GM19328 (cell line): ENCODE data around the gene TGFB1.
"Not testable (repeated sequence)": the region's sequence is repeated elsewhere in the genome, so short reads cannot be mapped to it uniquely, and the experiment has no call there.

Source experiments
- ATAC-seq: cut with Tn5 transposase; IDR thresholded peaks from one replicate; pipeline ENCODE4 v1.9.1; 2021; ENCODE audit warnings: mild to moderate bottlenecking, moderate library complexity; ENCODE audit not compliant: unreplicated experiment

Gene TGFB1

DNA sequence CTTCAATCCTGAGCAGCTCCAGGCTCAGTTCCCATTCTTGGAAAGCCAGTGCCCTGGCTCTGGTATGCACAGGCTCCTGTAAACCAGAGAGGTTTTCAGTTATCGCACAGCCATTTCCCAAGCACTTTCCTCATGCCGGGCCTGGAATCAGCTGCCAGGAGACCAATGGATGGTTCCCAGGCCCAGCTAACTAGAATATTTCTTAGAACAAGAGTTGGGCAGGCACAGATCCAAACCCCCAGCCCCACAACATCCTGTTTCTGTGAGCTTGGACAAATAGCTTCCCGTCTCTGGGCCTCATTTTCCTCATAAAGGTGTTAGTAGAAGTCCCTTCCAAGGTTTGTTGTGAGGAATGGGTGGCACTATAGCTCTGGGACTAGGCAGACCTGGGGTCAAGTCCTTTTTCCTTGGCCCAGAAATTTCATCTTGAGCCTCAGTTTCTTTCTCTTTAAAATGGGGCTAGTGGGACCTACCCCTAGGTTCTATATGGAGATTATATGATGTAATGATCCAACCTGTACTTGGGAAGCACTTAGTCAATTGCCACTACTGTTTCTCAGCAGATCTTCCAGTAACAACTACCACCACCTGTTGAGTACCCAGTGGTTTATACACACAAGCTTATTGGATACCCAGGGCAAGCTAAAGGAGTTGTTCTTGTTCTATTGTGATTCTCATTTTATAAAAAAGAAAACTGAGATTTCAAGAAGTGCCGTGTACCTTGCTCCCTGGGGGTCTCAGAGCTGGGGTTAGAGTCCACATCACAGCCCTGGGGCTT is 48.8 kb downstream of the TGFB1 start:
- no peak for ATAC-seq

GRCh38 chr19:41303954-41304353 is 49.8 kb downstream of the TGFB1 start:
- no peak for ATAC-seq

DNA sequence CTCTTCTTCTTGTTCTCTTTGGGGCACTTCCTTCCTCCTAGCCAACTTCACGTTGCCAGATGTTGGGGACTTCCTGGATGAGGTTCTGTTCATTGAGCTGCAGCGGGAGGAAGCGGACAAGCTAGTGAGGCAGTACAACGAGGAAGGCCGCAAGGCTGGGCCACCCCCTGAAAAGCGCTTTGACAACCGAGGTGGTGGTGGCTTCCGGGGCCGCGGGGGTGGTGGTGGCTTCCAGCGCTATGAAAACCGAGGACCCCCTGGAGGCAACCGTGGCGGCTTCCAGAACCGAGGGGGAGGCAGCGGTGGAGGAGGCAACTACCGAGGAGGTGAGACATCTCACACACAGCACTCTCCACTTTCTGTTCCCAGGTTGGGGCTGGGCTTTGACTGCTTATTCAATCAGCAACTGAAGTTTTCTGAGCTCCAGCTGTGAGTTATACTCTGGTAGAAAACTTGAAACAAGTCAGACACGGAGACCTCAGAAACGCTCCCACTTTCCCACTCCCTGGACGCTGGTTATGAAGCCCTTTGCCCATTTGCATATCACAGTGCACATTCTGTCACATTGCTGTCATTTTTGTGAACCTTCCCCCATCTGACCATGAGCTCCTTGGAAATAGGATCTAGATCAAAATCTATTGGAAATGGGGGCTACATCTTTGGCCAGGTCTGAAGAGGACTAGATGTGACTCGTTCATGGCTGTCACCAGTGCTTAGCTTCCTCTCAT is 50.9 kb downstream of the TGFB1 start:
- ATAC-seq, result no peak

DNA sequence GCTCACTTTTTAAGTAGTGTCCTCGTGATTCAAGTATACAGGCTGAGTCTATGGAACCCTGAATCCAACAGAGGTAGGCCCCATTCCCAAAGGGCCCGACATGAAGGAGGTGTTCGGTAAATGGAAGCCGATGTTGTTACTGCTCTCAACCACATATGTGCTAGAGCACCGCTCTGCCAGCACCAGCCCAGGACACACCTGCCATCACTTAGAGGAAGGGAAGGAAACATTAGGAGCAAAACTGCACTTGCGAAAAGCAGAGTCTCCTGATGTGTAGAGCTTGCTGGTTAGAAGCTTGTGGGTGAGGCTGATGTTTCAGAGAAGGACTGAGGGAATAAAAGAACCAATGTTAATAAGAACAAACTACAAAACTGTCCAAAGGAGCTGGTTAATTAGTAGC is 53.2 kb downstream of the TGFB1 start:
- ATAC-seq, result no peak

GRCh38 chr19:41299755-41300089 is 54.0 kb downstream of the TGFB1 start:
- ATAC-seq, result no peak

DNA sequence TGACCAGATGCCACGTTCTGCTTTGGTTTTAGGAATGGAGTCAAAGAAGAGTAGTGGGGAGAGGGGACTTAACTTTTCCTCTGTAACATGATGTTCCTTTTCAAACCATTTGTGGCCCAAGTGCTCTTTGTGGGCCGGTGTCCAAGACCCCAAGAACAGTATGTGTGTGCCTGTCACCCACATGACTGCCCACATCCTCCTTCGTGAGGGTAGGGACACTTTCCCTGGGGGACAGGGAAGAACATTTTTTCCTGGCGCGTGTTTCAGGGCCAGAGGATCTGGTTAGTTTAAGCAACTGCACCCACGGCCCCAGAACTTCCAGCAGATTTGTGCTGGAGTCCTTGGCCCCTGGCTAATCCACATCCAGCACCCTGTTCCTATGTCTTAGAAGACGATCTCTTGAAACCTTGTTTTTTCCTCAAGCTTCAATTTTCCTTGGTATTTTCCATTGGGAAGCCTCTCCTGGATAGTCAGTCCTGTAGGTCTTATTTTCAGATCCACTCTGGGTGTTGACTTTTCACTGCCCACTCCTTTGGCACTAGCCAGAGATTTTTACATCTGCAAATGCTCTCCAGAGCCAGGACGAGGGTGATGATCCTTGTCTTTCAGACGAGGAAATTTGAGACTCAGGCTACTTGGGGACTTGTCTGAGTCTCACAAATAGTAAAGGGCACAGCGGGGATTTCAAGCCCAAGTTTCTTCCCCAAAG is 54.5 kb downstream of the TGFB1 start:
- ATAC-seq, result no peak

DNA sequence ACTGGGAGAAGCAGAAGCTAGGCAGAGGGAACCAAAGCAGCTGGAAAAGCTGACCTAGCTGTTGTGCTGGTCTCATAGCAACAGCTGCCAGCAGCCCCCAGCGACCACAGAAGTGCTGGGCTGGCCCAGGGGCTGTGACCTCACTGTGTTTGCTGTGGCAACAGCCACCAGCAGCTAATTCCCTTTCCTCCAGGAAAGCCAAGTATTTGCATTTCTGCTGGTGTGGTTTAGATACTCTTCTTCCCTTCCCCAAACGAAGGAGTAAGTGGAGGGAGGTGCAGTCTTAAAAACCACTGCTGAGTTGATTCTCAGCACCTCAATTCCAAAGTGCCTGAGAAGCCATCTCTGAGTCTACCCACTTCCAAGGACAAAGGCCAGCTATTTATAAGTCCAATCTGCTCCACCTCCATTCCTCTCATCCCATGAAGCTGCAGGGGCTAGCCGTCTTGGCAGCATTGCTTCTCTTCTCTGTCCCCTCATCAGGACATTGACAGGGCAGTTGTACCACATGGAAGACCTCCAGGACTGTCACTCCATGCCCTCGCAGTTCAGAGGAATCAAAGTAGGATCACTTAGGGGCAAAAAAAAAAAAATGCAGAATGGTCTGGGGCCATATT is 55.3 kb downstream of the TGFB1 start:
- no peak for ATAC-seq

- ATAC-seq, result peak; percentile 77
Observed at GRCh38 chr19:41297628-41298347, 55.9 kb downstream of the TGFB1 start.

DNA sequence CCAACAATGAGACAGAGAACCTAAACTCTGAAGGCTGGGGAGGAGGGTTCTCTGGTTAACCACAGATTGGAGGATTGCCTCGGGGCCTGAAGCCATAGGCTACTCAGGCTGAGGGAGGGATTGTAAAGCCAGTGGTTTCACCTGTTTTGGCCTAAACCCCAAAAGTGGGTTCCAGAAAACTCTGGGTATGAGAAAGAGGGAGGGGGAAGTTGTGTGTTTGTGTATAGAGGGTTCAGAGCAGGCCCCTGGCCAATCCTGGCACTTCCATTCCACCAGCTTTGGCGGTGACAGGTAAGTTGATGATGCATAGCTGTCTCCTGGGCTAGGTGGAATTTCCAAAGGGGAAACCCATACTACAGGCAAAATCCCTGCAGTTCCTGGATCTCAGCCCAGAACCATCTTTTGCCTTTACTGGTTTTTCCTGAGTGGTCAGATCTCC is 57.3 kb downstream of the TGFB1 start:
- ATAC-seq, result no peak

DNA sequence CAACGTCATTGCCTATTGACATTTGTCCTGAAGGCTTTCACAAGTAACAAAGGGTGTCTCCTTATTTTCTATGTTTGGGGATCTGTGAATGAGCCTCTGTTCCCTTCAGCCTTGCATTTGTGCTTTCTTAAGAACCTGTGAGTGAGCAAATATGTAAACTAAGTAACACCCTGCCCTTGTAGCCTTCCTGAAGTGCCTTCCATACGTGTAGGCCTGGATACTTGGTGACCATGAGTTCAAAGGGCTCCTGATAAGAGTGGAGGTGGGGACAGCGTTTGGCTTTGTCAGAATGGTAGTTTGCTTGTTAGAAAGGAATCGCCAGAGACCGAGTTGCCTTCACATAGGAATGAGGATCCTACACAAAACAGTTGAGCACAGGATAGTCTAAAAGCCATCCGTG is 58.2 kb downstream of the TGFB1 start:
- no peak for ATAC-seq

DNA sequence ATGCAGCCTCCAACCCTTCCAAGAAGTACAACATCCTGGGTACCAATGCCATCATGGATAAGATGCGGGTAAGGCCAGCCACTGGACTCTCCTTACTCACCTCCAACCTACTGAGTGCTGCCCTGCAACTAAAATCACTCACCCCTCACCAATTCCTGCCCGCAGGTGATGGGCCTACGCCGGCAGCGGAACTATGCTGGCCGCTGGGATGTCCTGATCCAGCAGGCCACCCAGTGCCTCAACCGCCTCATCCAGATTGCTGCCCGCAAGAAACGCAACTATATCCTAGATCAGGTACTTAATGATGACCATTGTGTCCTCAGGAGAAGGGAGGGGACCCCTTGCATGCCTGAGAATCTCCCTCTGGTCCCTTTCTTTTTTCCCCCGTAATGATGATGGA is 59.3 kb downstream of the TGFB1 start:
- ATAC-seq, result no peak

GRCh38 chr19:41289814-41290213 is 63.9 kb downstream of the TGFB1 start:
- ATAC-seq, result not testable (repeated sequence)

DNA sequence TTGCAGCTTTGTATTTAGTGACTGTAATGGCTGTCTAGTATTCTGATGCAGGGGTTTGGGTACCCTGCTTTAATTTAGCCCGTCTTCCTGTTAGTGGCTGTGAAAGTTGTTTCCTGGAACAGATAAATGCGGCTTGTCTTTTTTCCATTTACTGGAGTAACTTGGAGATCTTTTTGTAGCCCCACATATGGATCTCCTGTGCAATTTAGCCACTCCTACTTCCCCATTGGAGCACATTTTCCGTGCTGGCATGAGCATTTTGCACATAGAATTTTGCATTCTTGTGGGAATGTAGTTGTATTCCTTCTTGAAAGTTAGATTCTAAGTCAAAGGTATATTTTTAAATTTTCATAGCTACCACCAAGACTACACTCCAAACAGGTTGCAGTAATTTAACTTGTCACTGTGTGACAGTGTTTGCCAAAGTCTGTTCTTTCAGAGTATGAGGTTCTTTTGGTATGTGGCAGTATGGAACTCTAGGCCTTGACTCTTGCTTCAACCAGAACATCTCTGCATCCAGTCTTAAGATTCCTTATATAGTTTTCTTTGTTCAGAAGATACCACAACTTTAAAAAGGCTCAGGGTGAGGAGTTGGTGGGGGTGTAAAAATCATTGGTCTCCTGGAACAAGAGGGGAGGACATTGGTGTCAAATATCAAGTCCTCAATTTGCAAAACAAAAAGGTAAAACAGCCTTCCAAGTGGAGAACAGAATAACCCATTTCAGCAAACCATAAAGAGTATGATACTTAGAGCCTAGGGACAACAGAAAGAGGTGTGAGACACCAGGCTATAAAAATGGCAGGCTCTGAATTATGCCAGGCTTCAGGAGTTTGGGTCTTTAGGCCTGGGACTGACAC is 64.8 kb downstream of the TGFB1 start:
- no peak for ATAC-seq
